CD4-positive, CD25-positive, alpha-beta regulatory T cell (primary cell): ENCODE results near the gene CXCL13. TPM values are rescaled to one million over a fixed set of nuclear protein-coding genes. Genes with fewer than 3 reads are reported as not detected.
"Not testable (repeated sequence)": the region's sequence is repeated elsewhere in the genome, so short reads cannot be mapped to it uniquely, and the experiment has no call there.

Source experiments
- ATAC-seq, 2 donors: fragments of 150-1000 bp; cut with Tn5 transposase; one replicate each; pipeline ENCODE4 v1.10.0; 2021; ENCODE audit warnings: low read depth in 2 of 2, moderate number of reproducible peaks in 2 of 2, moderate library complexity in 1 of 2
- DNase-seq, 3 donors: peaks; one replicate each; pipeline versions ENCODE4 v3.0.0 to v3.0.0-alpha.2; 2012 to 2022; ENCODE audit warnings: mixed read lengths in 1 of 3
- H3K27ac ChIP-seq: one replicate; pipeline ENCODE4 v1.7.0; 2013; ENCODE audit warnings: mild to moderate bottlenecking, low read length; ENCODE audit not compliant: insufficient read depth, poor library complexity, severe bottlenecking
- H3K27me3 ChIP-seq: one replicate; pipeline ENCODE4 v1.7.0; 2013; ENCODE audit warnings: low read length; ENCODE audit not compliant: control insufficient read depth, insufficient read depth
- H3K36me3 ChIP-seq: one replicate; pipeline ENCODE4 v1.7.0; 2013; ENCODE audit warnings: mild to moderate bottlenecking, low read length, moderate library complexity; ENCODE audit not compliant: control insufficient read depth, insufficient read depth
- H3K4me1 ChIP-seq: 2 replicates; pipeline ENCODE4 v1.7.0; 2013; ENCODE audit warnings: mild to moderate bottlenecking, low read length; ENCODE audit not compliant: insufficient read depth, control insufficient read depth, poor library complexity, severe bottlenecking
- H3K4me3 ChIP-seq: one replicate; pipeline ENCODE4 v1.7.0; 2013; ENCODE audit warnings: low read depth, mild to moderate bottlenecking, low read length, moderate library complexity
- H3K9me3 ChIP-seq, 2 experiments: 1 replicate in 1 of 2; 2 replicates in 1 of 2; pipeline ENCODE4 v1.7.0; 2013; ENCODE audit warnings: low read length in 2 of 2, mild to moderate bottlenecking in 1 of 2, moderate library complexity in 1 of 2; ENCODE audit not compliant: control insufficient read depth in 2 of 2
- H3K27ac Mint-ChIP-seq, 3 donors: one replicate each; pipeline ENCODE4 v1.8.0; 2020 to 2022; ENCODE audit warnings: mild to moderate bottlenecking in 3 of 3, mixed read lengths in 3 of 3, moderate library complexity in 2 of 3
- H3K27me3 Mint-ChIP-seq: one replicate; pipeline ENCODE4 v1.8.0; 2022; ENCODE audit warnings: mild to moderate bottlenecking, mixed read lengths
- H3K36me3 Mint-ChIP-seq: one replicate; pipeline ENCODE4 v1.8.0; 2020; ENCODE audit warnings: mixed read lengths
- H3K4me1 Mint-ChIP-seq, 4 donors: one replicate each; pipeline ENCODE4 v1.8.0; 2020 to 2022; ENCODE audit warnings: mixed read lengths in 4 of 4, mild to moderate bottlenecking in 1 of 4
- H3K4me3 Mint-ChIP-seq, 4 donors: one replicate each; pipeline ENCODE4 v1.8.0; 2020 to 2022; ENCODE audit warnings: mild to moderate bottlenecking in 4 of 4, mixed read lengths in 4 of 4, moderate library complexity in 3 of 4
- H3K9me3 Mint-ChIP-seq, 7 donors: one replicate each; pipeline ENCODE4 v1.8.0; 2020 to 2022; ENCODE audit warnings: mixed read lengths in 7 of 7, mild to moderate bottlenecking in 3 of 7, moderate library complexity in 2 of 7
- polyA plus RNA-seq, 4 donors: library from polyadenylated mRNA; unstranded; fragments of 300-500 nt; fragmentation: Illumina TruSeq; gene quantifications; one replicate each; pipeline ENCODE4 v1.2.3, GENCODE V29; 2021
- total RNA-seq: library from RNA; stranded (reverse); gene quantifications from one replicate; pipeline ENCODE4 v1.2.3, GENCODE V29; 2022

CXCL13 gene, protein sequence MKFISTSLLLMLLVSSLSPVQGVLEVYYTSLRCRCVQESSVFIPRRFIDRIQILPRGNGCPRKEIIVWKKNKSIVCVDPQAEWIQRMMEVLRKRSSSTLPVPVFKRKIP
- total RNA-seq (not detected), polyA plus RNA-seq (not detected)

- peaks cover 0 to 8% (median 3%) of the 10 kb centered on the region in 4 donors for H3K4me1 Mint-ChIP-seq
- no peaks in the 10 kb centered on the region for H3K36me3 ChIP-seq
- no peak within 1 kb of the TSS for H3K4me3 ChIP-seq
- peaks cover 0 to 2% (median 0%) of the 10 kb centered on the region in 7 donors for H3K9me3 Mint-ChIP-seq
- no peak within 1 kb of the TSS for H3K27ac ChIP-seq
- DNase-seq = no peak
- H3K27me3 Mint-ChIP-seq = peaks cover 16% of the 10 kb centered on the region
- peaks cover 13% of the 10 kb centered on the region for H3K27me3 ChIP-seq
- H3K9me3 ChIP-seq = no peaks in the 10 kb centered on the region
- no peak for ATAC-seq
- no peaks in the 10 kb centered on the region for H3K4me1 ChIP-seq
- H3K27ac Mint-ChIP-seq = no peak within 1 kb of the TSS
- no peaks in the 10 kb centered on the region for H3K36me3 Mint-ChIP-seq
- H3K4me3 Mint-ChIP-seq = no peak within 1 kb of the TSS
Observed at GRCh38 chr4:77605210-77605902, at the start of gene CXCL13. Gene CXCL13 (plus strand): TSS chr4:77605820. CDS start chr4:77605866, 46 bp downstream.

GRCh38 chr4:77560170-77560569, 45.5 kb upstream of the CXCL13 start:
- ATAC-seq = no peak
- Mint-ChIP-seq H3K9me3 (peaks cover 0 to 7% (median 4%) of the 10 kb centered on the region in 7 donors), H3K36me3 (no peaks in the 10 kb centered on the region), H3K4me3 (no peak overlapping the region), H3K27me3 (peaks cover 4% of the 10 kb centered on the region), H3K4me1 (no peaks in the 10 kb centered on the region), H3K27ac (no peak overlapping the region)
- no peaks in the 10 kb centered on the region for H3K36me3 ChIP-seq
- H3K27ac ChIP-seq = no peak overlapping the region
- H3K9me3 ChIP-seq = peaks cover 0 to 3% of the 10 kb centered on the region in 2 experiments
- no peak for DNase-seq
- peaks cover 1% of the 10 kb centered on the region for H3K27me3 ChIP-seq
- no peaks in the 10 kb centered on the region for H3K4me1 ChIP-seq
- no peak overlapping the region for H3K4me3 ChIP-seq

DNA sequence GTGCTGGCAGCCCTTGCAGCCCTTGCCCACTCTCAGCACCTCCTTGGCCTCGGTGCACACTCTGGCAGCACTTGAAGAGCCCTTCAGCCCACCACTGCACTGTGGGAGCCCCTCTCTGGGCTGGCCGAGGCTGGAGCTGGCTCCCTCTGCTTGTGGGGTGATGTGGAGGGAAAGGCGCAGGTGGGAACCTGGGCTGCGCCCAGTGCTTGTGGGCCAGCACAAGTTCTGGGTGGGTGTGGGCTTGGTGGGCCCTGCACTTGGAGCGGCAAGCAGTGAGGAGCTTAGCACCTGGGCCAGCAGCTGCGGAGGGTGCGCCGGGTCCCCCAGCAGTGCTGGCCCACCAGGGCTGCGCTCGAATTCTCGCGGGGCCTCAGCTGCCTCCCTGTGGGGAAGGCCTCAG, 43.9 kb upstream of the CXCL13 start:
- not testable (repeated sequence) for H3K36me3 Mint-ChIP-seq, H3K27me3 ChIP-seq, H3K36me3 ChIP-seq, H3K4me1 Mint-ChIP-seq, DNase-seq, H3K27ac Mint-ChIP-seq, H3K27ac ChIP-seq, H3K9me3 Mint-ChIP-seq, H3K4me3 Mint-ChIP-seq, H3K4me1 ChIP-seq, H3K27me3 Mint-ChIP-seq, H3K4me3 ChIP-seq, H3K9me3 ChIP-seq, ATAC-seq

DNA sequence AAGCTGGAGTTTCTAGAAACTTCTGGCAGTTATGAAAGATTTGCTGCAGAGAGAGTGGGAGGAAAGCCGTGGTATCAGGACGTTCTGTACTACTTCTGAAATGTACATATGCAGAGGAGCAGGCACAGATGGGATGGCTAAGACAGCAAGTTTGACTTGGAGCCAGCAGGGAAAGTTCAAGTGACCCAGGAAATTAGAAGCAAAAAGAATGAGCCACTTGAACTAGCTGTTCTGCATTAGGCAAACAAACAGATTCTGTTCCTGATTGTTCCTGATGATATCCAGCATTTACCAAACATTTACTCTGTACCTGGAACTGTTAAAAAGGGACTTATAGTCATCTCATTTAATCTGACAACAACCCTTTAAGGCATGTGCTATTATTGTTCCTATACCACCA, 41.4 kb upstream of the CXCL13 start:
- H3K27me3 Mint-ChIP-seq = peaks cover 5% of the 10 kb centered on the region
- H3K36me3 Mint-ChIP-seq = no peaks in the 10 kb centered on the region
- H3K4me3 ChIP-seq = no peak overlapping the region
- peaks cover 6% of the 10 kb centered on the region for H3K27me3 ChIP-seq
- no peaks in the 10 kb centered on the region for H3K9me3 ChIP-seq
- H3K4me1 Mint-ChIP-seq = no peaks in the 10 kb centered on the region
- H3K27ac ChIP-seq = no peak overlapping the region
- no peak for ATAC-seq
- no peak overlapping the region for H3K4me3 Mint-ChIP-seq
- H3K9me3 Mint-ChIP-seq = peaks cover 0 to 11% (median 0%) of the 10 kb centered on the region in 7 donors
- H3K36me3 ChIP-seq = no peaks in the 10 kb centered on the region
- H3K27ac Mint-ChIP-seq = no peak overlapping the region
- H3K4me1 ChIP-seq = no peaks in the 10 kb centered on the region
- DNase-seq = no peak

- Histone ChIP-seq H3K36me3 (no peaks in the 10 kb centered on the region), H3K4me1 (no peaks in the 10 kb centered on the region), H3K9me3 (no peaks in the 10 kb centered on the region), H3K27ac (no peak overlapping the region), H3K4me3 (no peak overlapping the region), H3K27me3 (peaks cover 6% of the 10 kb centered on the region)
- Mint-ChIP-seq H3K27ac (no peak overlapping the region), H3K4me1 (no peaks in the 10 kb centered on the region), H3K27me3 (peaks cover 9% of the 10 kb centered on the region), H3K9me3 (peaks cover 2 to 11% (median 3%) of the 10 kb centered on the region in 7 donors), H3K4me3 (no peak overlapping the region), H3K36me3 (no peaks in the 10 kb centered on the region)
- no peak for DNase-seq
- ATAC-seq = no peak
Observed at GRCh38 chr4:77566148-77566547, 39.5 kb upstream of the CXCL13 start.

DNA sequence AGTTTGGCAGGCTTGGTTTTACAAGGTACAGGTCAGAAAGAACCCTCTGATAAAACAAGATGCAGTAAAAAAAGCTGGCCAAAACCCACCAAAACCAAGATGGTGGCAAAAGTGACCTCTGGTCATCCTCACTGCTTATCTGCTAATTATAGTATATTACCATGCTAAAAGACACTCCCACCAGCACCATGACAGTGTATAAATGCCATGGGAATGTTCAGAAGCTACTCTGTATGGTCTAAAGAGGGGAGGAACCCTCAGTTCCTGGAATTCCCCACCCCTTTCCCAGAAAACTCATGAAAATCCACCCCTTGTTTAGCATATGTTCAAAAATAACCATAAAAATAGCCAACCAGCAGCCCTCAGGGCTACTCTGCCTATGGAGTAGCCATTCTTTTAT, 38.1 kb upstream of the CXCL13 start:
- Mint-ChIP-seq H3K27ac (no peak overlapping the region), H3K27me3 (peaks cover 9% of the 10 kb centered on the region), H3K4me3 (no peak overlapping the region), H3K9me3 (peaks cover 2 to 13% (median 5%) of the 10 kb centered on the region in 7 donors), H3K36me3 (no peaks in the 10 kb centered on the region), H3K4me1 (no peaks in the 10 kb centered on the region)
- peaks cover 6% of the 10 kb centered on the region for H3K27me3 ChIP-seq
- DNase-seq (no peak), ATAC-seq (no peak)
- H3K27ac ChIP-seq = no peak overlapping the region
- no peaks in the 10 kb centered on the region for H3K36me3 ChIP-seq
- no peaks in the 10 kb centered on the region for H3K9me3 ChIP-seq
- H3K4me1 ChIP-seq = no peaks in the 10 kb centered on the region
- H3K4me3 ChIP-seq = no peak overlapping the region

GRCh38 chr4:77570508-77571214, 35.0 kb upstream of the CXCL13 start:
- not testable (repeated sequence) for H3K4me3 ChIP-seq, DNase-seq, H3K27me3 Mint-ChIP-seq, H3K27ac Mint-ChIP-seq, H3K36me3 Mint-ChIP-seq, H3K4me3 Mint-ChIP-seq, H3K27ac ChIP-seq, H3K4me1 Mint-ChIP-seq, H3K27me3 ChIP-seq, H3K9me3 ChIP-seq, H3K36me3 ChIP-seq, H3K4me1 ChIP-seq, ATAC-seq
- H3K9me3 Mint-ChIP-seq = peaks cover 2 to 18% (median 4%) of the 10 kb centered on the region in 7 donors
